HG03460 (cell line): ENCODE data around the gene CRAT.
"Not testable (repeated sequence)": the region's sequence is repeated elsewhere in the genome, so short reads cannot be mapped to it uniquely, and the experiment has no call there.

Experiments
- ATAC-seq: cut with Tn5 transposase; IDR thresholded peaks from one replicate; pipeline ENCODE4 v1.9.1; 2021; ENCODE audit not compliant: unreplicated experiment

The CRAT gene

DNA sequence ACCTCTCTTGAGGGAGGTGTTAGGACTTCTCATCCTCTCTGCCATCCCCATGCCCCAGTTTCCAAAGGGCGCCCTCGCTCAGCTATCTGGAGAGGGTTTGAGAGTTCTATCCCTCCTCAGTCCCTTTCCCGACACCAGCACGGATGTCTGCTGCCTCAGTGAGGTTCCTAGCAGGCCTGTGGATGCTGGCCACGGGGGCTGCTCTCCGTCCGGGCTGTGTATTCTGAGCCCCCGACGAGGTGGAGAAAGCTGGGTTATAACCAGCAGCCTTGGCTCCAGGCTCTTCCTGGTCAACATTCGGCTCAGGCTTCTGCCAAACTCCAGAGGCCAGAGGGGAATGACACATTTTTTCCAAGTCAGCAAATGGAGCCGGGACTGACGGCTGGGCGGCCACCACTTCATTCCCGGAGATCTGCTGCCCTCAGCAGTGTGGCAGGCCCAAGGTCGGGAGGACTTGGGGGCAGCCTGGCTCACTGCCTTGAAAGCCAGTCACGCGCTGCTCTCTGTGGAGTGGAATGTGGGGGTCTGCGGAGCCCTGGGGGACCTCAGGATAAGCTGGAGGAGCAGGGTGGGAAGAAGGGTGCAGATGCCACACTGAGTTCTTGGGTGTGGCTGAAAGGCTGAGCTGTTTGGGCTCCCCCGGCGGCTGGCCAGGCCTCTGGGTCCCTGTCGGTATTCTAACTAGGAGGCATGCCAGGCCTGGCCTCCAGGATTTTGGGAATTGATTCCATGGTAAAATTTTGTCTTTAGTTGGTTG is 28.1 kb upstream of the CRAT start:
- no peak for ATAC-seq

DNA sequence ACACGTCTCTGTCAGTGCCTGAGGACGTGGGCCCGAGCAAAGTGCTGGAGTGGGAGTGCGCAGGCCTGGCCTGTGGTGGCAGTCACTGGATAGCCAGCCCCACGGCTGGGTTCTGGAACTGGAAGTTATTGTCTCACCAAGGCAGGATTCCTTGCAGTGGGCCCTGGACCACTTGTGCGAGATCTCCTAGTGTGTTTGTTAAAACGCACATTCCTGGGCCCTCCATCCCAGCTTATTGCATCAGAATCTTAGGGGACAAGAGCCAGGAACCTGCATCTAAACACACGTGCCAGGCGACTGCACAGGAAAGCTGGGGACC is 27.5 kb upstream of the CRAT start:
- ATAC-seq: no peak

GRCh38 chr9:129137292-129138143 is 26.9 kb upstream of the CRAT start:
- no peak for ATAC-seq

GRCh38 chr9:129136446-129137035 is 25.9 kb upstream of the CRAT start:
- ATAC-seq: no peak

DNA sequence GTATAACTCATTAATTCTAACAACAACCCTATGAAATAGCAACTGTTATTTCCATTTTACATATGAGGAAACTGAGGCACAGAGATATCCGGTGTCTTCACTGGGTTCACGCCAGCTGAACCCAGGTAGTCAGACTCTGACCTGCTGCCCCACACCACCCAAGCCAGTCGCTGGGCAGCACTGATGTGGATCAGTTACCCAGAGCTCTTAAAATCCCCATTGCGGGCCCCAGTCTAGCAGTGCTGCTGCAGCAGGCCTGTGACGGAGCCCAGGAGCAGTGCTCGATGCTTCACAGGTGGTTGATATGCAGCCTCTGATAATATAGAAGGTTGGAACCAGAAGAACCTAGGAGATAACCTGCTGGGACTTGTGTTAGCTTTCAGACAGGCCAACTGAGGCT is 24.9 kb upstream of the CRAT start:
- ATAC-seq: no peak

DNA sequence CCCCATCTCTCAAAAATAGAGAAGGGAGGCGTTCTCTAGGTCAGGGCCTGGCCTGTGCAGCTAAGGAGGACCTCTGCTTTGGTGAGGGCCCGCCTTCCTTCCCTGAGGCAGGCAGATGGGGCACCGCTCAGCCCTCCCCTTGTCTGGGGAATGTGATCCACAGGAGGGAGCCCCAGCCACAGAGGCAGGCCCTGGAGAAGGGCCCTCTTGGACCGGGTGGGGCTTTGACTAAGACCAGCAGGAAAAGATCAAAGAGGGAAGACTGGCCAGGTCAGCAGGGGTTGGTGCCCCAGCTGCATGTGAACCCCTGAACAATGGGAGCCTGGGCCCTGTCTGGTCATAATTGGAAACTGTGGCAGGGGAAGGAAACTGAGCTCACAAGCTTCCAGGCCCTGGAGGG is 22.5 kb upstream of the CRAT start:
- ATAC-seq: no peak

DNA sequence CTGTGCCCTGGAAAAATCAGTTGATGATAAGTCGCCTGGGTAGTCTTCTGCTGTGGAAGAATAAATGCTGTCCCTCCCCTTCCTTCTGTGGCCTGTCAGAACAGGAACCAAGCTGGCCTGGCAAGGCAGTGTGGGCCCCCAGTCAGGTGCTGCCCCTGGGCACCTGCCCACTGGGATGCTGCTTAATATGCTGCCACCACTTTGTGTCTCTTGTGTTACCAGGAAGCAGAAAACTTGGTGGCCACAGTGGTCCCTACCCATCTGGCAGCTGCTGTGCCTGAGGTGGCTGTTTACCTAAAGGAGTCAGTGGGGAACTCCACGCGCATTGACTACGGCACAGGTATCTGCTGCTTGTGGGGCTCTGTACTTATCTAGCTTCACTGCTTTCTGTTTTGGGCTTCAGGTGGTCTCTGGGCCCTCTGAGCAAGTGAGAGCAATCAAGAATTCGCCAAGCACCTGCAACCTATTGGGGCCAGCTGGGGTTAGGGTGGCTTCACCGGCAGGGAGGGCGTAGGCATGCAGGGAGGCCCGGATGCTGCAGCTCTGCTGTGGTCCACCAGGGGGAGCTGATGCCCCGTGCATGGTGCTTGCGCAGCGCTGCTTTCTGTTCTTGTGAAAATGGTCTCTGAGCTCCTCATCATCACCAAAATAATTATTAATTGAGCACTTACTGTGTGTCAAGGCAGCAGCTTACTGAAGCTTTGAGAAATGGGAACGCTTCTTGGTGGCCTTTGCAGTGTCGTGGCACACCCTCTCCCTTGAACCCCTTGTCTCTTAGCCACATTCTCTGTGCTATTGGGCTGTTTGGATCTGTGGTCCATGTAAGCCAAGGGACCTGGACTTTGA is 20.9 kb upstream of the CRAT start:
- ATAC-seq: no peak

DNA sequence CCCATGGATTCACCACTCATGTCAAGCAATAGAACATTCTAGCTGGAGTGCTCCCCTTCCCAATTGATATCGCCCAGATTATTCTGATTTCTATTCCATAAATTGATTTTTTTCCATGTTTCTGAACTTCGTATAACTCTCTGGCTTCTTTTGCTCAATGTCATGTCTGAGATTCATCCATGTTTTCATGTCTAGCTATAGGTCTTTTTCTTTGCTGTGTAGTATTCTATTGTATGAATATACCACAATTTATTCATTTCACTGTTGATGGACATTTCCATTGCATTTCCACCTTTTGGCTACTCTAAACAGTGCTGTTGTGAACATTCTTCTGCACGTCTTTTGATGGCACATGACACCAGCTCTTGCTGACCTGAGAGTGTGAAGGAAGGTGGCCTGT is 20.2 kb upstream of the CRAT start:
- ATAC-seq: no peak

DNA sequence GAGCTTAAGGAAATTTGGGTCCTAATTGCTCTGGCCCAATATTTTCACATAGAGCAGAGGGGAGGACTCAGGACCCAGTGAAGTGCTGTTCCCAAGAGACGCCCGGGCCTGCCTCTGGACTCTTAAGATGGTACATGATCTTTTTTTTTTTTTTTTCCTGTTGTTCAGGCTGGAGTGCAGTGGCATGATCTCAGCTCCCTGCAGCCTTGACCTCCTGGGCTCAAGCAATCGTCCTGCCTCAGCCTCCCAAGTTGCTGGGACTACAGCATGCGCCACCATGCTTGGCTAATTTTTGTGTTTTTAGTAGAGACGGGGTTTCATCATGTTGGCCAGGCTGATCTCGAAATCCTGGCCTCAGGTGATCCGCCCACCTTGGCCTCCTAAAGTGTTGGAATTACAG is 19.7 kb upstream of the CRAT start:
- not testable (repeated sequence) for ATAC-seq

- ATAC-seq: no peak
Observed at GRCh38 chr9:129128689-129129088, 18.1 kb upstream of the CRAT start.

DNA sequence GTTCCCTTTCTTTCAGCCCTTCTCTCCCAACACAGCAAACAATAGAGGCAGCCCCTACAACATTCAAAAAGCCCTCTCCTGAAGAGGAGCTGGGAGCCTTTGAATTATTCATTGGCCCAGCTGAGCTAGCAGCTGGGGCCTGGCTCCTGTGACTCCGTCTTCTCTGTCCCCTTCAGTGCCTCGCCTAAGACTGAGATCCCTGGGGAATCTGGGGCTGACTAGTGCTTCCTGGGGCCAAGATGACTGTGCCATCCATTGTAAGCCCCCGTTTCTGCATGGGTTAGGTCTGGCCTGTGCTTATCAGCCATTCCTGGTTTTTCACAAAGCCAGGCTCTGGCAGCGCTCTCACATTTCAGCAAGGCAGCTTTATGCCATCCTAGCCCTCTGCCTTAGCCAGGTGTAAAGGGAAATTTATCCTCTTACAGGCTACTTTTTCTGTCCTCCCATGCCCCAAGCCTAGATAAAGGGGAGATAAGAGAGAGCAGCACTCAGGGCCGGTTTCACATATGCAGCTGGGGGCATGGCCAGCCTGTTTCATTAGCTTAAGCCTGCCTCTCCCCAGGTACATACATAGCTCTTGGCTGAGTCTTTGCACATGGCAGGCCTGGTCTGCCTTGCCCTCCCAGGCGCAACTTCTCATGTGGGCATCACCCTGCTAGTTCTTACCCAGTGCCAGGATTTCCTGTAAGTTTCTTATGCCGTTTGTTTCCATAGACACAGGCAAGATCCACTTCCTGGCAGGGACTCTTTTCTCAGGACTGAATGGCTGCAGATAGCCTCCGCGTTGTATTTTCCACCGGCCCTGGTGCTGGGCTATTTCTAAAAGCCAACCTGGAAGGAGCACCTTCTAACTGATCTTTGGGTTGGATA is 16.4 kb upstream of the CRAT start:
- ATAC-seq: no peak

DNA sequence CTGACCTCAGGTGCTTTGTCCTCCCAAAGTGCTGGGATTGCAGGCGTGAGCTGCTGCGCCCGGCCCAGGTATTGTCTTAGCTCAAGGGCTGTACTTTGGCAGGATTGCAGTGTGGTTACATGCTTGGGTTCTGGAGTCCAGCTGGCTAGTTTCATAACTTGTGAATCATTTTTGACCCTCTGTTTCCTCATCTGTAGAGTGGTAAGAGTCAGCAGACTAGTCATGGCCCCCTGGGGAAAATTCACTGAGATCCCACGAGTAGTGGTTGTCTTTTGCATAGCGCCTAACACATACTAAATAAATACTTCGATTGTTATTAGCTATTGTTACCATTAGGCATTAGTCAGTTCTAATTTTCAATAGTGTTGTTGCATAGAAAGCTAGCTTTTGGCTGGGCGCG is 14.9 kb upstream of the CRAT start:
- ATAC-seq: no peak

- ATAC-seq: no peak
Observed at GRCh38 chr9:129124506-129125069, 14.0 kb upstream of the CRAT start.

GRCh38 chr9:129122976-129123375 is 12.4 kb upstream of the CRAT start:
- not testable (repeated sequence) for ATAC-seq

- no peak for ATAC-seq
Observed at GRCh38 chr9:129122133-129122532, 11.5 kb upstream of the CRAT start.

DNA sequence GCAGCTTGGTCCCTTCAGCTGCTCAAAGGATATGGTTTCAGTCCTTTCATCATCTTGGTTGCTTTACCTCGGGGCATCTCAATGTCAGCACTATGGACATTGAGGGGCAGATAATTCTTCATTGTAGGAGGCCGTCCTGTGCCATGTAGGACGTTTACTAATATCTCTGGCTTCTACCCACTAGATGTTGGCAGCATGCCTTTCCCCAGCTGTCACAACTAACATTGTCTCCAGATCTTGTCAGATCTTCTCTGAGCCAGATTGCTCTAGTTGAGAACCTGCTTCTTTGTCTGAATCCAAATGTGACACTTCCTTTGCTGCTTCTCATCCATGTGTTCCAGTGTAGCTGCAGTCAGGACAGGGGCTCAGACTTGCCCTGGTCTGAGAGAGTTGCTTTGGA is 10.9 kb upstream of the CRAT start:
- no peak for ATAC-seq

GRCh38 chr9:129118799-129119198 is 8.2 kb upstream of the CRAT start:
- no peak for ATAC-seq

GRCh38 chr9:129113645-129114304 is 3.2 kb upstream of the CRAT start:
- ATAC-seq: no peak

GRCh38 chr9:129112526-129112925 is 1.9 kb upstream of the CRAT start:
- not testable (repeated sequence) for ATAC-seq
